Amygdala (tissue), 56 donors: Measurements from ENCODE around the gene SLC9A9.
"Not testable (repeated sequence)": the region's sequence is repeated elsewhere in the genome, so short reads cannot be mapped to it uniquely, and the experiment has no call there.

Experiments
- DNase-seq, 56 donors: peaks; one replicate each; lab custom pipeline; 2025; lab: John Stamatoyannopoulos, UW

Gene SLC9A9

DNA sequence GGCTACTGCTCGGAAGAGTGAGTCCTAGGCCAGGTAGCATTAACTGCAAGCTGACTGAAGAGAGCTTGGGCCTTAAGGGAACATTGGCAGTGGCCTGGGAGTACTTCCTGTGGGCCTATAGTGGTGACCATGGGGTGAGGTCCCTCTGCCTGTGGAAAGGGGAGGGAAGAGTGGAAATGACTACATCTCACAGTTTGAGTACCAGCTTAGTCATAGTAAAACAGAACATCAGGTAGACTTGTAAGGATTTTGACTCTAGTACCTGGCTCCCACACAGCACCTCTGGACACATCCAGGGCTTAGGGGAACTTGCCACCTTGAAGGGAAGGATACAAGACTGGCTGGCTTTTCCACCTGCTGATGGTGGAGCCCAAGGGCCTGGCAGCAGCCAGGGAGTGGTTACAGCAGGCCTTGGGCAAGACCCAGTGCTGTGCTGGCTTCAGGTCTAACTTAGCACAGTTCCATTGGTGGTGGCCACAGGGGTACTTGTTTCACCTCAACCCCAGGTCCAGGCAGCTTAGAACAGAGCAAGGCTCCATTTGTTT, 147.8 kb downstream of the SLC9A9 start:
- DNase-seq: no peak

GRCh38 chr3:143699424-143699823, 148.8 kb downstream of the SLC9A9 start:
- peak in 4 of 56 donors; percentile 3 to 12 (median 5) for DNase-seq

DNA sequence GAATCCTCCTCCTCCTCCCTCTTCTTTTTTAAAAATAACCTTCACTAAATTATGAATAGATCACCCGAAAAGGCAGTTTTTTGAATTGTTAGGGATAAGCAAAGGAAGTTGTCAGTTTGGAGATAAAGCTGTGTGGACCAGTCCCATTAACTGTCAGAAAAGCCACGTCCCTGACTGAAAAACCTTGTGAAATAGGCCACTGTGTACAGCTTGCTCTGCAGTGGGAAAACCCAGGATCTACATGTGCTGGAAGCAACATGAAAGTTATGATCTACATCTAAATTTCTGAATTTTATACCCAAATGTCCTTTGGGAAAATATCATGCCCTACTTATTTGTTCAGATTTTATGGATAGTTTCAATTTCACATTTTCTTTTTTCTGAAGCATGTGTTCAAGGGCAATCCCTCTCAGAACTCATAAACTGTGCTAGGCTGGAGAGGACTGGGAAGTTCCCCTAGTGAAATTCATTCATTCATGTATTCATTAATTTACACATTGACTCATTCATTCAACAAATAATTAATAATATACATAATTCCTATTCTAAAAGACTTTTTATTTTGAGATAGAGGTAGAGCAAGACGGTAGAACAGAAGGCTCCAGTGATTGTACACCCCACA, 149.5 kb downstream of the SLC9A9 start:
- no peak for DNase-seq

DNA sequence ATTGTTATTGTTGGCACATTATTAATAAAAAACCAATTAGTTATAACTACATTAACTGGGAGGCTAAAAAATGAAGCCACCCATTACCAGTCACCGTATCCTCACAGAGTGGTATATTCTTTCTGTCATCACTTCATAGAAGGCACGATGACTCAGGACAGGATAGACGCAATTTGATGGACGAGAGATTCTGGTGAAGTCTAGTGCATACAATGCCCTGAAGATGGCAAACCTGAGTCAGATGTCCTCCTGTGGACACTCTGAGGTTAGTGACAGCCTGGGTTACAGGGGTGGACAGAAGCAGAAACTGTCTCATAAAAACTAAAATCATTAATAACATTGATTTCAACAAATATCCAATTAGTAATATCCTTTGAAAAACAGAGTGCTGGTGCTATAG, 150.3 kb downstream of the SLC9A9 start:
- DNase-seq: no peak

GRCh38 chr3:143695333-143695732, 152.9 kb downstream of the SLC9A9 start:
- not testable (repeated sequence) for DNase-seq

GRCh38 chr3:143693506-143693905, 154.8 kb downstream of the SLC9A9 start:
- no peak for DNase-seq

DNA sequence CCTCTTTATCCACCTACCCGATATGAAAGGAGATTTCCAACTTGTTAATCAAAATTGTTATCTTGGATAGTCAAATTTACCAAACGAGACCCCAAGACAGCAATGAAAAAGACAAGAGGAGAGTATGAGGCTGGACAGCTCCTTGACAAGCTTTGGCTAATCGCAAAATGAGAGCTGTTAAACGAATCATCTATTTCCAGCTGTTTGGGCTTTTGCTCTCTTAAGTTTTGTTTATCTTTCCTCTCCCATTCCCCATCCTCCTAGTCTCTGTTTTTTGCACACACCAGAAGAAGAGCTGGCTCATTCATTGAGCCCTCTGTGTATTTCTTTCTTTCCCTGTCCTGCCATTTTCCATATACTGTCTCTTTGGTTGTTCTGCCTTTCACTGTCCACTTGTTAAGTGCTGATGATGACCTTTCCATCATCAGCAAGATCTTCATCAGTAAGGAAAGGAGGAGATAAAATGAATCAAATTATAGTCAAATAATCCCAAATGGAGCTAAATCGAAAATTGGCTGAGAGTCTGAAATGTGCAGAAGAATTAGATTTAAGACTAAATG, 161.6 kb downstream of the SLC9A9 start:
- DNase-seq: no peak

- no peak for DNase-seq
Observed at GRCh38 chr3:143685491-143685890, 162.8 kb downstream of the SLC9A9 start.

GRCh38 chr3:143677430-143677829, 170.8 kb downstream of the SLC9A9 start:
- no peak for DNase-seq

GRCh38 chr3:143676747-143677146, 171.5 kb downstream of the SLC9A9 start:
- DNase-seq: no peak

- DNase-seq: no peak
Observed at GRCh38 chr3:143676021-143676420, 172.2 kb downstream of the SLC9A9 start.

GRCh38 chr3:143674100-143674968, 173.9 kb downstream of the SLC9A9 start:
- DNase-seq: peak in 46 of 56 donors; percentile 4 to 79 (median 34)

- DNase-seq: no peak
Observed at GRCh38 chr3:143672396-143673165, 175.7 kb downstream of the SLC9A9 start.

DNA sequence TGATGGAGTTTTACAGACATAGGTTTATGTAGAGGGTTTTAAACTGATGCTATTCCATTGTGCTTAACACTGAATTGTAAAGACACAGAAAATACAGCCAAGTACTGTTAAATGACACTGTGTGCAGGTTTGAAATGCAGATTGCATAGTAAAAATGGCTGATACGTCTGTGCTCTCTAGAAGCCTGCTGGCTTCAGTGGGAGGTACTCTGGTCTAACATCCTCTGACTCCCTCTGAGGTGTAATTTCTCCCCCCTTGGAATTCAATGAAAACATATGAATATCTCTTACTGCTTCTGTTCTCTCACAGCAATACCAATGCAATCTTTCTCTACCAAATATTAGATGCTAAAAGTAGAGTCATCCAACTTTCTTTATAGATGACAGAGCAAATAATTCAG, 176.6 kb downstream of the SLC9A9 start:
- no peak for DNase-seq

- DNase-seq: no peak
Observed at GRCh38 chr3:143668924-143669790, 179.1 kb downstream of the SLC9A9 start.

DNA sequence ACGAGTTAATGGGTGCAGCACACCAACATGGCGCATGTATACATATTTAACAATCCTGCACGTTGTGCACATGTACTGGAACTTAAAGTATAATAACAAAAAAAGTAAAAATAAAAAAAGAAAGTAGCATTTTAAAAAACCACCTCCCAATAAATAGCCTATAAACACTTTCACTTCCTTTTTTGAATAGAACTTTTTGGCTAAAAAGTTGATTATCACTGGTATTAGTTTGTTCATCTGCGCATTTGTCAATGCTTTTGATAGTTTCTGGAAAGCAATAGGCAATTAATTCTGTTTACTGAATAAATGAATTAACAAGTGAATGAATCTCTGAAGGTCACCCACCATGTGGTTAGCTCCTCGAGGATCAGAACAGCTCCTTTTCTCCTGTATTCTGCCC, 179.9 kb downstream of the SLC9A9 start:
- DNase-seq: no peak

DNA sequence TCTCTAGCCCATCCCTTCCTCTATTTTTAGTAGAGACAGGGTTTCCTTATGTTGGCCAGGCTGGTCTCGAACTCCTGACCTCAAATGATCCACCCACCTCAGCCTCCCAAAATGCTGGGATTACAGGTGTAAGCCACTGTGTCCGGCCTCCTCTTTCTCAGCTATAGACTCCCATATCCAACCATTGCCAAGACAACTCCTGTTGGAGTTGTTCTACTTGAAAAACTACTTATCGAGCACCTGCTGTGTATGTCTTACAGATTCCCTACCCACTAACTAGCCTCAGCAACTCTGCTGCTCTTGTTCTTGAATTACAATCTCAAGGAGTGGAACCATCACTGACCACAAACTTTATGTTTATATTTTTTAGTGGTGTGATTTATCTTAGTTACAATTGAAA, 186.6 kb downstream of the SLC9A9 start:
- DNase-seq: no peak

DNA sequence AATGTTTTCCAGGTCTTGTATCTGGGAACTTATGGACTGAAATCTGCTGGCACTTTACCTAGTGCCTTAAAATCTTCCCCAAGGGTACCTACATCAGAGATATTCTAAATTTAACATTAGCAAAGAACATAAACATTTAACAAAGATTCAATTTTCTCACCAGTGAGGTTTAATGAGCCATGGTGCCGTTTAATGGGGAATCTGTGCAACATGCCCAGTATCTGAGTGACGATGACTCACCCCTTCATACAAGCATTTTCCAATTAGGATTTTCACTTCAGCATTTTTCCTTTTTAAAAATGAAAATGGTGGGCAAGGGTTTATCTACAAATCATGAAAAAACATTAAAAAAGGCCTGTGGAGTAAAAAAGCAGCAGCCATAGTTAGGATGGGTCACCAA, 189.4 kb downstream of the SLC9A9 start:
- DNase-seq: no peak

GRCh38 chr3:143658116-143658515, 190.2 kb downstream of the SLC9A9 start:
- DNase-seq: no peak

GRCh38 chr3:143657391-143657790, 190.9 kb downstream of the SLC9A9 start:
- DNase-seq: no peak
